ENCODE measurements around the gene PLXND1.

Gene PLXND1

DNA sequence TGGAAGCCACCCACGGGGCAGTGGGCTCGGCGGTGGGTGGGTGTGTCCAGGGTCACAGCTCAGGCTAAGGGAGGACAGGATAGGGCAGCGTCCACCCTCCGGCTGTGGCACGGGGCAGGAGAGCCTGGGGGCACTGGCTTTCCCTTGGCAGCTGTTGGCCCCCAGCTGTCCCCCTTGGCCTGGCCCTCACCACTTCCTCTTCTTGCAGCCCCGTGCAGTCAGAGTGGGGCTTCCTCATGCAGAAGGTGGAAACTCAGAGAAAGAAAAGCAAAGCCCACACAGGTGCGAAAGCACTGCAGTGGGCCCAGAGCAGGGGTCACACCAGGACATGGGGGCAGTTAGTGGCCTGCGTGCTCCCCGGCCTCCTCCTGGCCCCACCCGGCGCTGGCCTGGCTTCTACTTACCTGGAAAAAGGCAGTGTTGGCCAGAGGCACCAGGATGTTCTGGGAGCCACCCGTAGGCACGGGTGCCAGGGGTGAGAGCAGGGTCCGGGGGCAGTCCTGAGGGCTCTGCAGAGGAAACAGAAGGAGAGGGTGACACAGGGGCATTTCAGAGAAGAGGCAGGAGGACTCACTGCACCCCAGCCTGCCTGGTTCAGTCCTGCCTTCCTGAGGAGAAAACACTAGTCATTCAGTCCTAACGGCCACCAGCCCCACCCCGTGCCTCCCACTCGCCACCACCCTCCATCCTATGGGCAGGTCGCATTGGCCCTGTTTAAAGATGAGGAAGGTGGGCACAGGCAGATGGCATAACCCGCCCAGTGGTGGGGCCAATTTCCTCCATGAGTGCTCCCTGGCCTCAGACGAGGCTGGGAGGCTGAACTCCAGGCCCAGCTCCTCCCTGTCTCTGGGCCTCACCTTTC, 28.3 kb downstream of the PLXND1 start:
- TF ChIP-seq, protein P1, sequence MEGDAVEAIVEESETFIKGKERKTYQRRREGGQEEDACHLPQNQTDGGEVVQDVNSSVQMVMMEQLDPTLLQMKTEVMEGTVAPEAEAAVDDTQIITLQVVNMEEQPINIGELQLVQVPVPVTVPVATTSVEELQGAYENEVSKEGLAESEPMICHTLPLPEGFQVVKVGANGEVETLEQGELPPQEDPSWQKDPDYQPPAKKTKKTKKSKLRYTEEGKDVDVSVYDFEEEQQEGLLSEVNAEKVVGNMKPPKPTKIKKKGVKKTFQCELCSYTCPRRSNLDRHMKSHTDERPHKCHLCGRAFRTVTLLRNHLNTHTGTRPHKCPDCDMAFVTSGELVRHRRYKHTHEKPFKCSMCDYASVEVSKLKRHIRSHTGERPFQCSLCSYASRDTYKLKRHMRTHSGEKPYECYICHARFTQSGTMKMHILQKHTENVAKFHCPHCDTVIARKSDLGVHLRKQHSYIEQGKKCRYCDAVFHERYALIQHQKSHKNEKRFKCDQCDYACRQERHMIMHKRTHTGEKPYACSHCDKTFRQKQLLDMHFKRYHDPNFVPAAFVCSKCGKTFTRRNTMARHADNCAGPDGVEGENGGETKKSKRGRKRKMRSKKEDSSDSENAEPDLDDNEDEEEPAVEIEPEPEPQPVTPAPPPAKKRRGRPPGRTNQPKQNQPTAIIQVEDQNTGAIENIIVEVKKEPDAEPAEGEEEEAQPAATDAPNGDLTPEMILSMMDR (IDR thresholded peaks at IDR 0.05; ENCODE audit: low read depth, low read length, missing control alignments) = no peak
- no peak overlapping the region for H3K4me3 ChIP-seq (ENCODE audit: low read depth, low read length)
- H3K27ac ChIP-seq = no peak overlapping the region
- H3K27me3 ChIP-seq (replicated peaks) = no peaks in the 10 kb centered on the region
- H3K36me3 ChIP-seq (replicated peaks) = peaks cover 54% of the 10 kb centered on the region
- no peak for DNase-seq
- in situ Hi-C loops (cut with HindIII; ENCODE audit: low pct_ligation_motif_present, low sequenced_read_pairs) = no loop called here

DNA sequence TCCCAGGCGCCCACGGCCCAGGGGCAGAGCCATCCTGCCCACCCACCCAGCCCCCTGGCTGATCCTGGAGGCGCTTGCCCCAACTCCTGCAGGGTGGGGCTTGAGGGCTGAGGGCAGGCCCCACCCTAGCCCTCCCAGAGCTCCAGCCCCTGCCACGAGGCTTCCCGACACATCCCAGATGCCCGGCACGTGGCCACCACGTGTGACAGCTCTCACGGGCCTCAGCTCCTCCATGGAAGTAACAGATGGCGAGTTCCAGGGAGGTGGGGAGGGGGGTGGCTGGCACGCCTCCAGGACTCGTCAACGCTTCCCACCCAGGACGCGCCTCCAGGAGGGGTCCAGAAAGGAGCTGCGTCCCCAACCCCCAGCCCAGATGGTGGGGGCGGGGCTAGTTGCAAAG, 29.1 kb downstream of the PLXND1 start:
- Histone ChIP-seq H3K4me3 (ENCODE audit: low read depth, low read length) (no peak overlapping the region), H3K36me3 (replicated peaks) (peaks cover 52% of the 10 kb centered on the region), H3K27ac (no peak overlapping the region), H3K27me3 (replicated peaks) (no peaks in the 10 kb centered on the region)
- TF ChIP-seq, protein P1 (IDR thresholded peaks at IDR 0.05; ENCODE audit: low read depth, low read length, missing control alignments) = no peak
- in situ Hi-C loops (cut with HindIII; ENCODE audit: low pct_ligation_motif_present, low sequenced_read_pairs) = no loop called here
- DNase-seq = no peak

DNA sequence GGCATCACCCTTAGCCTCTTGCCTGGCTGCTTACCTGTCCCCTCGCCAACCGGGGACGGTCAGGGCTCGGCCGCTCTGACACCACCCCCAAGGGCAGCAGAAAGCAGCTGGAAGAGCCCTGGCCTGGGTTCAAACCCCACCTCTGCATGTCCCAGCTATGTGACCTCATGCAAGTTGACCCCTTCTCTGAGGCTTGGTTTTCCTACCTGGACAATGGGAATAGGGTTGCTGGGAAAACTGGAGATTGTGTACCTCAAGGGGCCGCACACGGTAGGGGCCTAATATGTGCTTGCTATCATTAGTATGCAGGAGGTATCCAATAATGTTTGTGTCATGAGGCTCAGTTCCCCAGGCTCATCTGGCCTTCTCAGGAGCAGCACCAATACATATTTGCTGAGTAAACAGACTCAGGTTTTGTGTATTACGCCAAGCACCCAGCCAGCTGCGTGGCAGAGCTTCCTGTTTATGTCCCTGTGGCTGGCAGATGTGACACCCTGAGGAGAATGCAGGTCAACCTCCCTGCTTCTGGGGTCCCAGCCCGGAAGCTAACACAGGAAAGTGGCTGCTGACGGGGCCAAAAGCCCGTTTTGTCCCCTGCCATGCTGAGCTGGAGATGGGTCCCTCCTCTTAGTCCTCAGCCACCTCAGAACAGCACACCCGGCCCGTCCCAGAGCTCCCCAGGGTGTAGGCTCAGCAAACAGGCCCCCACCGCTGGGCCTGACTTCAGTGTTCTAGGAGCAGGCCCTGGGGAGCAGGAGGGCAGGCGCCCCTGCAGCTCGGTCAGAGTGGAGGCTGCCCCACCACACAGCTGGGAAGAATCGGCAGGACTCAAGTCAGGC, 29.7 kb downstream of the PLXND1 start:
- no peaks in the 10 kb centered on the region for H3K27me3 ChIP-seq (replicated peaks)
- no peak for DNase-seq
- TF ChIP-seq, protein P1 (IDR thresholded peaks at IDR 0.05; ENCODE audit: low read depth, low read length, missing control alignments) = no peak
- H3K27ac ChIP-seq = no peak overlapping the region
- in situ Hi-C loops (cut with HindIII; ENCODE audit: low pct_ligation_motif_present, low sequenced_read_pairs) = no loop called here
- H3K36me3 ChIP-seq (replicated peaks) = peaks cover 53% of the 10 kb centered on the region
- no peak overlapping the region for H3K4me3 ChIP-seq (ENCODE audit: low read depth, low read length)

DNA sequence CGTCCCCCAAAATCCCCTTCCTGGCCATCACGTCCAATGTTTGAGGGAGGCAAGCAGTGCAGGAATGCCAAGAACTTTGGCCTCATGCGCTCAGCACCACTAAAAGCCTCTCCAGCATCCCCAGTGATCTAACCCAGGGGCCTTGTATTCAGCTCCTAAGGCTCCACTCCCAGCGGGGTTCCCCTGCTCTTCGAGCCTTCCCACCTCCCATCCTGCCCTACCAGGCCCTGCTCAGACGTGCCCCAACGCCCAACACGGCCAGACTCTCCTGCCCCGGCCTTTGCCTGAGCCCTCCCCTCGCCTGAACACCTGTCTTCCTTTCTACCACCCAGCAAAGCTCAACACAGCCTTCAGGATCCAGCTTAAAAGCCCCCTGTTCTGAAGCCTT, 30.5 kb downstream of the PLXND1 start:
- no peak for DNase-seq
- no peak overlapping the region for H3K4me3 ChIP-seq (ENCODE audit: low read depth, low read length)
- H3K27ac ChIP-seq = no peak overlapping the region
- H3K27me3 ChIP-seq (replicated peaks) = no peaks in the 10 kb centered on the region
- in situ Hi-C loops (cut with HindIII; ENCODE audit: low pct_ligation_motif_present, low sequenced_read_pairs) = no loop called here
- H3K36me3 ChIP-seq (replicated peaks) = peaks cover 51% of the 10 kb centered on the region
- TF ChIP-seq, protein P1 (IDR thresholded peaks at IDR 0.05; ENCODE audit: low read depth, low read length, missing control alignments) = no peak

- no peak overlapping the region for H3K27ac ChIP-seq
- H3K36me3 ChIP-seq (replicated peaks) = peaks cover 55% of the 10 kb centered on the region
- in situ Hi-C loops (cut with HindIII; ENCODE audit: low pct_ligation_motif_present, low sequenced_read_pairs) = no loop called here
- no peak for DNase-seq
- TF ChIP-seq, protein P1 (IDR thresholded peaks at IDR 0.05; ENCODE audit: low read depth, low read length, missing control alignments) = peak; percentile 40
- no peak overlapping the region for H3K4me3 ChIP-seq (ENCODE audit: low read depth, low read length)
- no peaks in the 10 kb centered on the region for H3K27me3 ChIP-seq (replicated peaks)
These were observed 31.1 kb downstream of the PLXND1 start for GRCh38 chr3:129575233-129575996.
